ENCODE data around the gene FBXL7. TPM values are rescaled to one million over a fixed set of nuclear protein-coding genes. Genes with fewer than 3 reads are reported as not detected.

Gene FBXL7
- total RNA-seq, 1 donor from 2014 or later: 21.6 TPM

Small RNAs within 50 kb of the gene (microRNA-seq; reads per million reads assigned to microRNA genes)
- gene MIR887 (ENCODE audit: borderline number of aligned reads): 107 reads per million, percentile 39 among the genes with 10 or more reads in this experiment
